H1 (cell line): Measurements from ENCODE around the gene KCNA10. TPM values are rescaled to one million over a fixed set of nuclear protein-coding genes. Genes with fewer than 3 reads are reported as not detected.

Experiments
- CTCF ChIA-PET: fragments of 300-600 bp; sonication (Branson Sonifier 250); formaldehyde crosslinking; loops from one replicate; lab custom pipeline; 2021; ENCODE audit not compliant: partially characterized antibody; lab: Charles Lee
- POLR2A ChIA-PET: fragments of 300-600 bp; sonication (Branson Sonifier 250); formaldehyde crosslinking; loops from one replicate; lab custom pipeline; 2021; ENCODE audit warnings: inconsistent platforms; ENCODE audit not compliant: partially characterized antibody; lab: Charles Lee
- DNase-seq, 2 experiments: peaks; one replicate each; pipeline versions ENCODE4 v3.0.0 to v3.0.0-alpha.2; 2010 to 2022; ENCODE audit warnings: low spot score in 2 of 2, low read depth in 1 of 2, mixed read lengths in 1 of 2
- FAIRE-seq: peaks from 2 replicates; lab custom pipeline; 2011; peaks lifted over from hg19 to GRCh38; lab: Jason Lieb, UNC
- H2AFZ ChIP-seq: 2 replicates; pipeline ENCODE4 v1.8.1; 2012; ENCODE audit warnings: low read length, inconsistent platforms
- H2AK5ac ChIP-seq: 2 replicates; pipeline ENCODE4 v1.6.1; 2013; ENCODE audit warnings: low read depth, low read length
- H2BK120ac ChIP-seq: replicated peaks from 2 replicates; pipeline ENCODE3; 2013; ENCODE audit warnings: low read depth, low read length, inconsistent platforms
- H2BK12ac ChIP-seq: 2 replicates; pipeline ENCODE4 v1.6.1; 2013; ENCODE audit warnings: low read depth, low read length
- H2BK15ac ChIP-seq: 2 replicates; pipeline ENCODE4 v1.6.1; 2013; ENCODE audit warnings: low read length
- H2BK20ac ChIP-seq: 2 replicates; pipeline ENCODE4 v1.6.1; 2013; ENCODE audit warnings: low read length
- H2BK5ac ChIP-seq: 2 replicates; pipeline ENCODE4 v1.6.1; 2013; ENCODE audit warnings: low read depth, low read length
- H3K14ac ChIP-seq: 2 replicates; pipeline ENCODE4 v1.6.1; 2013; ENCODE audit warnings: inconsistent platforms; ENCODE audit not compliant: insufficient read length
- H3K18ac ChIP-seq: 2 replicates; pipeline ENCODE4 v1.6.1; 2013; ENCODE audit warnings: low read length; ENCODE audit errors: extremely low read depth
- H3K23ac ChIP-seq: 2 replicates; pipeline ENCODE4 v1.6.1; 2013; ENCODE audit warnings: inconsistent platforms; ENCODE audit not compliant: insufficient read length
- H3K23me2 ChIP-seq: 2 replicates; pipeline ENCODE4 v1.6.1; 2013; ENCODE audit warnings: low read depth, low read length
- H3K27ac ChIP-seq: 2 replicates; pipeline ENCODE4 v1.6.1; 2011; ENCODE audit warnings: low read depth, low read length, inconsistent platforms
- H3K27me3 ChIP-seq, 4 experiments: replicated peaks in 1 of 4; 1 replicate in 1 of 4; 2 replicates in 3 of 4; pipeline versions ENCODE4 v1.6.1 to v1.8.1; 2011 to 2013; ENCODE audit warnings: low read length in 3 of 4, mild to moderate bottlenecking in 3 of 4, inconsistent platforms in 2 of 4, mixed read lengths in 2 of 4, moderate library complexity in 1 of 4; ENCODE audit not compliant: control insufficient read depth in 3 of 4, insufficient read depth in 3 of 4; ENCODE audit errors: extremely low read depth in 1 of 4
- H3K36me3 ChIP-seq, 4 experiments: 2 replicates each; pipeline versions ENCODE4 v1.6.1 to v1.8.1; 2011 to 2013; ENCODE audit warnings: mild to moderate bottlenecking in 4 of 4, low read length in 3 of 4, moderate library complexity in 2 of 4, control low read depth in 1 of 4, inconsistent platforms in 1 of 4; ENCODE audit not compliant: insufficient read depth in 4 of 4, control insufficient read depth in 2 of 4
- H3K4ac ChIP-seq: replicated peaks from 2 replicates; pipeline ENCODE3; 2013; ENCODE audit warnings: low read length, low read depth, mixed read lengths, inconsistent platforms; ENCODE audit not compliant: insufficient read length
- H3K4me1 ChIP-seq, 4 experiments: replicated peaks in 1 of 4; 1 replicate in 1 of 4; 2 replicates in 3 of 4; pipeline versions ENCODE4 v1.6.1 to v1.8.1; 2011 to 2013; ENCODE audit warnings: low read length in 3 of 4, inconsistent platforms in 2 of 4, mixed read lengths in 1 of 4; ENCODE audit not compliant: insufficient read depth in 4 of 4, control insufficient read depth in 3 of 4
- H3K4me2 ChIP-seq, 2 experiments: 2 replicates each; pipeline versions ENCODE4 v1.6.1 to v1.8.1; 2011 to 2013; ENCODE audit warnings: low read depth in 2 of 2, low read length in 2 of 2, control low read depth in 1 of 2, inconsistent platforms in 1 of 2, mild to moderate bottlenecking in 1 of 2; ENCODE audit not compliant: insufficient read depth in 1 of 2
- H3K4me3 ChIP-seq, 4 experiments: fragments of 200-600, 300-600 bp in 1 of 4; sonication (generic), shearing (Covaris generic), sonication (Bioruptor Twin) in 1 of 4; 2 replicates each; pipeline versions ENCODE4 v1.5.1 to v1.8.1; 2011 to 2016; ENCODE audit warnings: low read length in 4 of 4, low read depth in 3 of 4, control low read depth in 2 of 4, inconsistent platforms in 2 of 4, mild to moderate bottlenecking in 2 of 4, mixed read lengths in 1 of 4, moderate library complexity in 1 of 4; ENCODE audit not compliant: insufficient read depth in 2 of 4; ENCODE audit errors: extremely low read depth in 1 of 4
- H3K56ac ChIP-seq: replicated peaks from 2 replicates; pipeline ENCODE3; 2013; ENCODE audit warnings: low read depth, mild to moderate bottlenecking, mixed read lengths, low read length, inconsistent platforms; ENCODE audit not compliant: insufficient read length
- H3K79me1 ChIP-seq: 2 replicates; pipeline ENCODE4 v1.6.1; 2013; ENCODE audit warnings: low read depth, low read length, control low read depth
- H3K79me2 ChIP-seq, 2 experiments: 2 replicates each; pipeline versions ENCODE4 v1.6.1 to v1.8.1; 2012 to 2013; ENCODE audit warnings: low read length in 2 of 2, mild to moderate bottlenecking in 2 of 2, inconsistent platforms in 1 of 2; ENCODE audit not compliant: insufficient read depth in 2 of 2, control insufficient read depth in 1 of 2
- H3K9ac ChIP-seq, 4 experiments: replicated peaks in 1 of 4; 1 replicate in 1 of 4; 2 replicates in 3 of 4; pipeline versions ENCODE4 v1.6.1 to v1.8.1; 2011 to 2013; ENCODE audit warnings: low read depth in 3 of 4, low read length in 3 of 4, control low read depth in 2 of 4, mild to moderate bottlenecking in 2 of 4, moderate library complexity in 2 of 4, inconsistent platforms in 1 of 4; ENCODE audit errors: extremely low read depth in 1 of 4
- H3K9me3 ChIP-seq, 2 experiments: 2 replicates each; pipeline versions ENCODE4 v1.6.1 to v1.8.1; 2012 to 2013; ENCODE audit warnings: mild to moderate bottlenecking in 2 of 2, moderate library complexity in 2 of 2, control low read depth in 1 of 2, inconsistent platforms in 1 of 2, low read depth in 1 of 2, low read length in 1 of 2, mixed read lengths in 1 of 2; ENCODE audit not compliant: insufficient read depth in 2 of 2
- H4K20me1 ChIP-seq, 2 experiments: replicated peaks in 1 of 2; 2 replicates each; pipeline versions ENCODE3 to v1.8.1; 2011 to 2013; ENCODE audit warnings: inconsistent platforms in 2 of 2, low read length in 2 of 2, mild to moderate bottlenecking in 1 of 2; ENCODE audit not compliant: insufficient read depth in 2 of 2, control insufficient read depth in 1 of 2
- H4K5ac ChIP-seq: 2 replicates; pipeline ENCODE4 v1.6.1; 2013; ENCODE audit warnings: low read length, low read depth, mixed read lengths, inconsistent platforms; ENCODE audit not compliant: insufficient read length
- H4K8ac ChIP-seq: 2 replicates; pipeline ENCODE4 v1.8.0; 2013; ENCODE audit warnings: mild to moderate bottlenecking, moderate library complexity, low read length, inconsistent platforms; ENCODE audit not compliant: insufficient read depth; ENCODE audit errors: extremely low read depth
- H4K91ac ChIP-seq: replicated peaks from 2 replicates; pipeline ENCODE3; 2013; ENCODE audit warnings: low read length, mixed read lengths, inconsistent platforms; ENCODE audit not compliant: insufficient read length
- BACH1 ChIP-seq: IDR thresholded peaks from 2 replicates; pipeline ENCODE4 v1.6.1; 2012; ENCODE audit warnings: low read length, improper control_type of control experiment
- CHD2 ChIP-seq: IDR thresholded peaks from 2 replicates; pipeline ENCODE4 v1.6.1; 2012; ENCODE audit warnings: low read length, improper control_type of control experiment
- EGR1 ChIP-seq: IDR thresholded peaks from 2 replicates; pipeline ENCODE4 v1.6.1; 2011; ENCODE audit warnings: low read depth, low read length, borderline replicate concordance
- GABPA ChIP-seq: IDR thresholded peaks from 2 replicates; pipeline ENCODE4 v1.6.1; 2011; ENCODE audit warnings: mild to moderate bottlenecking, low read length, moderate library complexity, borderline replicate concordance; ENCODE audit not compliant: insufficient read depth
- JUN ChIP-seq: IDR thresholded peaks from 2 replicates; pipeline ENCODE4 v1.6.1; 2011; ENCODE audit warnings: low read depth, mild to moderate bottlenecking, improper control_type of control experiment, low read length
- KDM4A ChIP-seq: IDR thresholded peaks from one replicate; pipeline ENCODE4 v1.7.1; 2012; ENCODE audit warnings: low read depth, mild to moderate bottlenecking, moderate library complexity, low read length, inconsistent platforms; ENCODE audit not compliant: severe bottlenecking
- PHF8 ChIP-seq: fragments of 200-600 bp; sonication (generic); conservative IDR thresholded peaks from 2 replicates; pipeline ENCODE4 v1.7.1; 2012; ENCODE audit warnings: low read depth, mild to moderate bottlenecking, inconsistent platforms, low read length, moderate library complexity
- RFX5 ChIP-seq: IDR thresholded peaks from 2 replicates; pipeline ENCODE4 v1.6.1; 2011; ENCODE audit warnings: low read depth, low read length, improper control_type of control experiment, borderline replicate concordance
- SIX5 ChIP-seq: IDR thresholded peaks from 2 replicates; pipeline ENCODE4 v1.6.1; 2011; ENCODE audit warnings: mild to moderate bottlenecking, low read depth, low read length
- SP4 ChIP-seq: IDR thresholded peaks from 2 replicates; pipeline ENCODE4 v1.6.1; 2012; ENCODE audit warnings: low read length, inconsistent platforms
- SRF ChIP-seq: IDR thresholded peaks from 2 replicates; pipeline ENCODE4 v1.6.1; 2011; ENCODE audit warnings: mild to moderate bottlenecking, low read depth, low read length, moderate library complexity
- WGBS, 2 experiments: shearing (Covaris generic) in 1 of 2; methylation state at CpG; one replicate each; pipeline versions ENCODE4 v1.1.6 to v1.1.7; 2013 to 2015; ENCODE audit warnings: low lambda C conversion rate in 2 of 2, mixed read lengths in 2 of 2, inconsistent platforms in 1 of 2, low coverage in 1 of 2, missing lambda C conversion rate in 1 of 2; ENCODE audit not compliant: insufficient replicate concordance in 2 of 2, insufficient coverage in 1 of 2, insufficient read length in 1 of 2; ENCODE audit errors: extremely low coverage in 1 of 2, missing lambda C conversion rate in 1 of 2; 5-methylcytosine and 5-hydroxymethylcytosine counted together
- polyA plus RNA-seq, 7 experiments: library from polyadenylated mRNA; depleted of rRNA in 3 of 7; stranded (reverse) in 5 of 7; unstranded in 2 of 7; fragments of >200 nt in 5 of 7; fragments of 200-250 nt in 2 of 7; gene quantifications; 1 replicate in 5 of 7; 2 replicates in 1 of 7; 4 replicates in 1 of 7; pipeline versions ENCODE4 v1.2.1 to v1.2.3, GENCODE V29; 2011 to 2013; ENCODE audit warnings: missing spikeins in 2 of 7, mixed read lengths in 2 of 7
- total RNA-seq: library from RNA; stranded (reverse); fragmentation: NEBNext Ultra II Directional; extraction: Animal tissue kit (Norgen Biotek cat#: 25700); gene quantifications from 2 replicates; pipeline ENCODE4 v1.2.1, GENCODE V29; 2021
- TF ChIP-seq, protein P1 (sequence below), 3 experiments: IDR thresholded peaks; 1 replicate in 2 of 3; 2 replicates in 1 of 3; pipeline versions ENCODE4 v1.5.1 to v1.6.1; 2011; ENCODE audit warnings: low read length in 3 of 3, mild to moderate bottlenecking in 3 of 3, inconsistent platforms in 2 of 3, low read depth in 1 of 3, moderate library complexity in 1 of 3; ENCODE audit not compliant: insufficient read depth in 1 of 3; ENCODE audit errors: control extremely low read depth in 1 of 3

KCNA10 gene
- total and polyA plus RNA-seq, 2 of the 8 experiments (the other 6 are each of a cell fraction or from before 2014, with no cell fraction given), result not detected

DNA sequence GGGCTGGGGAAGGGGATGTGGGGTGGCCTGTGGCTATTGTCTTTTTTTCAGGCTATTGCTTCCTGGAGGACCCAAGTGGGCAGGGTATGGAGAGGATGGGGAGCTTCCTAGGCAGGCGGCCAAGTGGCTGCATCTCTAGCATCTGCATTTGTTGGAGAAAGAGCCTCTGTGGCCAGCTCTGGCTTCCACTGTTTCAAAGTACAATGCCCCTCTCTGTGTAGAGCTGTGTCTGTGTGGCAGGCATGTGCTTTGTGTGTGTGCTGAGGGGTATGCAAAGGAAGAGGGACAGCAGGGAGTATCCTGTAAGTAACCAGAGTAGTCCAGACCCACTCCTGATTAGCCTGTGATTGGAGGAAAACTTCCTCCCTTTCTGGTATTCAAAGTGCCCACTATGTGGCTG, 46.6 kb upstream of the KCNA10 start:
- H2BK12ac ChIP-seq, result no peak overlapping the region
- no peaks in the 10 kb centered on the region for H4K20me1 ChIP-seq
- no peak for FAIRE-seq
- H4K91ac ChIP-seq, result no peak overlapping the region
- H3K56ac ChIP-seq, result no peak overlapping the region
- H4K5ac ChIP-seq, result no peak overlapping the region
- H3K79me2 ChIP-seq, result no peaks in the 10 kb centered on the region
- H3K36me3 ChIP-seq, result no peaks in the 10 kb centered on the region
- ChIA-PET POLR2A (interaction anchor here (0.7 kb wide), 1 partner anchor 9 kb away, joined by 3 read pairs; no protein-coding TSS in a partner anchor), CTCF (interaction anchor here (1.0 to 1.8 kb wide), 5 partner anchors 8 to 54 kb away, joined by 3 to 7 read pairs (median 5); no protein-coding TSS in a partner anchor)
- H3K4me2 ChIP-seq, result no peak overlapping the region
- no peaks in the 10 kb centered on the region; a peak in 3 of 7 replicates for H3K27me3 ChIP-seq
- H3K4me1 ChIP-seq, result peaks cover 0 to 4% (median 0%) of the 10 kb centered on the region in 4 experiments; a peak in 1 of 7 replicates
- no peaks in the 10 kb centered on the region for H3K23me2 ChIP-seq
- H4K8ac ChIP-seq, result no peak overlapping the region
- no peak overlapping the region for H2BK15ac ChIP-seq
- no peak overlapping the region for H2BK20ac ChIP-seq
- H3K79me1 ChIP-seq, result no peaks in the 10 kb centered on the region
- no peaks in the 10 kb centered on the region for H3K9me3 ChIP-seq
- no peak overlapping the region for H3K4me3 ChIP-seq
- H2BK5ac ChIP-seq, result no peak overlapping the region
- no peak overlapping the region for H2AFZ ChIP-seq
- no peak overlapping the region for H2BK120ac ChIP-seq
- no peak overlapping the region for H3K23ac ChIP-seq
- no peak overlapping the region for H3K4ac ChIP-seq
- no peak overlapping the region for H3K27ac ChIP-seq
- H3K14ac ChIP-seq, result no peak overlapping the region
- no peak for DNase-seq
- H2AK5ac ChIP-seq, result no peak overlapping the region
- WGBS, 2 experiments, result 73% methylated on average over 1 of the region's 1 CpG; no CpG with 5 or more reads in 1 of the 2 experiments
- no peak overlapping the region for H3K9ac ChIP-seq
- H3K18ac ChIP-seq, result no peak overlapping the region
- TF ChIP-seq KDM4A (no peak), BACH1 (no peak), JUN (no peak), SRF (no peak), SIX5 (no peak), SP4 (no peak), EGR1 (no peak), RFX5 (no peak), CHD2 (no peak), PHF8 (no peak), GABPA (no peak)
- TF ChIP-seq, protein P1, sequence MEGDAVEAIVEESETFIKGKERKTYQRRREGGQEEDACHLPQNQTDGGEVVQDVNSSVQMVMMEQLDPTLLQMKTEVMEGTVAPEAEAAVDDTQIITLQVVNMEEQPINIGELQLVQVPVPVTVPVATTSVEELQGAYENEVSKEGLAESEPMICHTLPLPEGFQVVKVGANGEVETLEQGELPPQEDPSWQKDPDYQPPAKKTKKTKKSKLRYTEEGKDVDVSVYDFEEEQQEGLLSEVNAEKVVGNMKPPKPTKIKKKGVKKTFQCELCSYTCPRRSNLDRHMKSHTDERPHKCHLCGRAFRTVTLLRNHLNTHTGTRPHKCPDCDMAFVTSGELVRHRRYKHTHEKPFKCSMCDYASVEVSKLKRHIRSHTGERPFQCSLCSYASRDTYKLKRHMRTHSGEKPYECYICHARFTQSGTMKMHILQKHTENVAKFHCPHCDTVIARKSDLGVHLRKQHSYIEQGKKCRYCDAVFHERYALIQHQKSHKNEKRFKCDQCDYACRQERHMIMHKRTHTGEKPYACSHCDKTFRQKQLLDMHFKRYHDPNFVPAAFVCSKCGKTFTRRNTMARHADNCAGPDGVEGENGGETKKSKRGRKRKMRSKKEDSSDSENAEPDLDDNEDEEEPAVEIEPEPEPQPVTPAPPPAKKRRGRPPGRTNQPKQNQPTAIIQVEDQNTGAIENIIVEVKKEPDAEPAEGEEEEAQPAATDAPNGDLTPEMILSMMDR (IDR thresholded peaks at IDR 0.05; ENCODE audit: control extremely low read depth in 1 of 3, insufficient read depth in 1 of 3, low read depth in 1 of 3, low read length in 3 of 3), result no peak
